ENCODE results near the gene TBL1X.

- TF ChIP-seq, protein P1, sequence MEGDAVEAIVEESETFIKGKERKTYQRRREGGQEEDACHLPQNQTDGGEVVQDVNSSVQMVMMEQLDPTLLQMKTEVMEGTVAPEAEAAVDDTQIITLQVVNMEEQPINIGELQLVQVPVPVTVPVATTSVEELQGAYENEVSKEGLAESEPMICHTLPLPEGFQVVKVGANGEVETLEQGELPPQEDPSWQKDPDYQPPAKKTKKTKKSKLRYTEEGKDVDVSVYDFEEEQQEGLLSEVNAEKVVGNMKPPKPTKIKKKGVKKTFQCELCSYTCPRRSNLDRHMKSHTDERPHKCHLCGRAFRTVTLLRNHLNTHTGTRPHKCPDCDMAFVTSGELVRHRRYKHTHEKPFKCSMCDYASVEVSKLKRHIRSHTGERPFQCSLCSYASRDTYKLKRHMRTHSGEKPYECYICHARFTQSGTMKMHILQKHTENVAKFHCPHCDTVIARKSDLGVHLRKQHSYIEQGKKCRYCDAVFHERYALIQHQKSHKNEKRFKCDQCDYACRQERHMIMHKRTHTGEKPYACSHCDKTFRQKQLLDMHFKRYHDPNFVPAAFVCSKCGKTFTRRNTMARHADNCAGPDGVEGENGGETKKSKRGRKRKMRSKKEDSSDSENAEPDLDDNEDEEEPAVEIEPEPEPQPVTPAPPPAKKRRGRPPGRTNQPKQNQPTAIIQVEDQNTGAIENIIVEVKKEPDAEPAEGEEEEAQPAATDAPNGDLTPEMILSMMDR (IDR thresholded peaks at IDR 0.05) = no peak
- no peak for TF ChIP-seq POLR2A (IDR thresholded peaks at IDR 0.05)
Measured at GRCh38 chrX:9707306-9708033, 242.6 kb downstream of the TBL1X start.
